Pancreas (tissue), 10 donors: ENCODE results near the gene GPC1. TPM values are rescaled to one million over a fixed set of nuclear protein-coding genes. Genes with fewer than 3 reads are reported as not detected.

Experiments used
- ATAC-seq, 4 donors: fragments of 200-7000 bp; cut with Tn5 transposase; one replicate each; pipeline versions ENCODE4 v1.8.0 to v1.9.1; 2020; ENCODE audit warnings: mild to moderate bottlenecking in 4 of 4, moderate library complexity in 4 of 4
- DNase-seq, 6 donors: peaks; one replicate each; pipeline ENCODE4 v3.0.0-alpha.2; 2020
- FAIRE-seq: peaks from 2 replicates; lab custom pipeline; 2012; peaks lifted over from hg19 to GRCh38; lab: Jason Lieb, UNC
- H3K27ac ChIP-seq, 4 donors: fragments of 200-600 bp; sonication (generic); 1 replicate in 3 of 4; 2 replicates in 1 of 4; pipeline versions ENCODE4 v1.5.0 to v1.8.0; 2020
- H3K27me3 ChIP-seq, 4 donors: fragments of 200-600 bp; one replicate each; pipeline ENCODE4 v1.8.0; 2021
- H3K36me3 ChIP-seq, 3 donors: fragments of 200-600 bp; sonication (generic) in 1 of 3; one replicate each; pipeline versions ENCODE4 v1.5.0 to v1.8.0; 2020 to 2021
- H3K4me1 ChIP-seq, 3 donors: fragments of 200-600 bp; one replicate each; pipeline ENCODE4 v1.8.0; 2021
- H3K4me3 ChIP-seq, 4 donors: fragments of 200-600 bp; sonication (generic) in 2 of 4; one replicate each; pipeline versions ENCODE4 v1.5.0 to v1.8.0; 2020 to 2021
- H3K9me3 ChIP-seq, 4 donors: fragments of 200-600 bp; one replicate each; pipeline ENCODE4 v1.8.0; 2021
- WGBS, 2 donors: extraction: QIAGEN DNeasy Blood & Tissue Kit; methylation state at CpG; one replicate each; pipeline ENCODE4 v1.1.7; 2013; 5-methylcytosine and 5-hydroxymethylcytosine counted together
- intact Hi-C, 3 donors: fragments of 100-400 bp; cut with DNase I; formaldehyde crosslinking; loops; one replicate each; pipeline versions ENCODE4 v1.11.1 to v1.14.2; 2022
- polyA plus RNA-seq, 2 donors: library from polyadenylated mRNA; stranded (reverse); fragments of 200-250 nt; gene quantifications; one replicate each; pipeline ENCODE4 v1.2.3, GENCODE V29; 2013
- total RNA-seq, 6 donors: library from RNA; stranded (reverse); fragmentation: NEBNext Ultra II Directional in 4 of 6; extraction: Animal tissue kit (Norgen Biotek cat#: 25700) in 4 of 6; gene quantifications; one replicate each; pipeline versions ENCODE4 v1.2.1 to v1.2.4, GENCODE V29; 2021 to 2023
- TF ChIP-seq, protein P1 (sequence below), 4 donors: fragments of 200-600 bp; sonication (generic) in 3 of 4; IDR thresholded peaks; one replicate each; pipeline versions ENCODE4 v1.5.0 to v1.8.0; 2021; ENCODE audit warnings: antibody characterized with exemption in 4 of 4
- donor health status: healthy with polysubstance abuse.
- donor health status: DM: no; HTN: no; CAD: no; lungs with moderate emphysema.
- donor health status: DM: no; HTN: no; CAD: no.
- donor health status: control.
- donor health status: control.
- donor health status: Bipolar disorder and iron deficiency.
- donor health status: DM: yes; HTN: yes; CAD: no.
- donor health status: DM: no; HTN: no; CAD: no.
- donor health status: DM: no; HTN: no; CAD: no.
- donor health status: DM: yes; HTN: yes; CAD: no.

Gene GPC1
- total and polyA plus RNA-seq, 8 donors, result 11.7 to 37.6 (median 18.0) TPM

DNA sequence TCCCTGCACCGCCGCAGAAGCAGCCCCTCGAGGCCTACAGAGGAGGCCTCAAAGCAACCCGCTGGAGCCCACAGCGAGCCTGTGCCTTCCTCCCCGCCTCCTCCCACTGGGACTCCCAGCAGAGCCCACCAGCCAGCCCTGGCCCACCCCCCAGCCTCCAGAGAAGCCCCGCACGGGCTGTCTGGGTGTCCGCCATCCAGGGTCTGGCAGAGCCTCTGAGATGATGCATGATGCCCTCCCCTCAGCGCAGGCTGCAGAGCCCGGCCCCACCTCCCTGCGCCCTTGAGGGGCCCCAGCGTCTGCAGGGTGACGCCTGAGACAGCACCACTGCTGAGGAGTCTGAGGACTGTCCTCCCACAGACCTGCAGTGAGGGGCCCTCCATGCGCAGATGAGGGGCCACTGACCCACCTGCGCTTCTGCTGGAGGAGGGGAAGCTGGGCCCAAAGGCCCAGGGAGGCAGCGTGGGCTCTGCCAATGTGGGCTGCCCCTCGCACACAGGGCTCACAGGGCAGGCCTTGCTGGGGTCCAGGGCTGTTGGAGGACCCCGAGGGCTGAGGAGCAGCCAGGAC lies 31.2 kb downstream of the GPC1 start:
- H3K27me3 ChIP-seq, result no peaks in the 10 kb centered on the region
- H3K27ac ChIP-seq, result no peak overlapping the region
- H3K4me3 ChIP-seq, result no peak overlapping the region
- ATAC-seq, result peak in 1 of 4 donors; percentile 2
- no peak for FAIRE-seq
- TF ChIP-seq, protein P1, sequence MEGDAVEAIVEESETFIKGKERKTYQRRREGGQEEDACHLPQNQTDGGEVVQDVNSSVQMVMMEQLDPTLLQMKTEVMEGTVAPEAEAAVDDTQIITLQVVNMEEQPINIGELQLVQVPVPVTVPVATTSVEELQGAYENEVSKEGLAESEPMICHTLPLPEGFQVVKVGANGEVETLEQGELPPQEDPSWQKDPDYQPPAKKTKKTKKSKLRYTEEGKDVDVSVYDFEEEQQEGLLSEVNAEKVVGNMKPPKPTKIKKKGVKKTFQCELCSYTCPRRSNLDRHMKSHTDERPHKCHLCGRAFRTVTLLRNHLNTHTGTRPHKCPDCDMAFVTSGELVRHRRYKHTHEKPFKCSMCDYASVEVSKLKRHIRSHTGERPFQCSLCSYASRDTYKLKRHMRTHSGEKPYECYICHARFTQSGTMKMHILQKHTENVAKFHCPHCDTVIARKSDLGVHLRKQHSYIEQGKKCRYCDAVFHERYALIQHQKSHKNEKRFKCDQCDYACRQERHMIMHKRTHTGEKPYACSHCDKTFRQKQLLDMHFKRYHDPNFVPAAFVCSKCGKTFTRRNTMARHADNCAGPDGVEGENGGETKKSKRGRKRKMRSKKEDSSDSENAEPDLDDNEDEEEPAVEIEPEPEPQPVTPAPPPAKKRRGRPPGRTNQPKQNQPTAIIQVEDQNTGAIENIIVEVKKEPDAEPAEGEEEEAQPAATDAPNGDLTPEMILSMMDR (IDR thresholded peaks at IDR 0.05), result no peak
- H3K4me1 ChIP-seq, result no peaks in the 10 kb centered on the region
- DNase-seq, result peak in 5 of 6 donors; percentile 1 to 49 (median 28)
- H3K9me3 ChIP-seq, result no peaks in the 10 kb centered on the region
- intact Hi-C loops, result no loop called here
- no peaks in the 10 kb centered on the region for H3K36me3 ChIP-seq
- 91 to 92% methylated on average over 19 of the region's 19 CpGs for WGBS, 2 donors

DNA sequence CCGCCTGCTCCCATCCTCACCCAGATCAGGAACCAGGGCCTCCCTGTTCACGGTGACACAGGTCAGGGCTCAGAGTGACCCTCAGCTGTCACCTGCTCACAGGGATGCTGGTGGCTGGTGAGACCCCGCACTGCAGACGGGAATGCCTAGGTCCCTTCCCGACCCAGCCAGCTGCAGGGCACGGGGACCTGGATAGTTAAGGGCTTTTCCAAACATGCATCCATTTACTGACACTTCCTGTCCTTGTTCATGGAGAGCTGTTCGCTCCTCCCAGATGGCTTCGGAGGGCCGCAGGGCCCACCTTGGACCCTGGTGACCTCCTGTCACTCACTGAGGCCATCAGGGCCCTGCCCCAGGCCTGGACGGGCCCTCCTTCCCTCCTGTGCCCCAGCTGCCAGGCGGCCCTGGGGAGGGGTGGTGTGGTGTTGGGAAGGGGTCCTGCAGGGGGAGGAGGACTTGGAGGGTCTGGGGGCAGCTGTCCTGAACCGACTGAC lies 31.7 kb downstream of the GPC1 start:
- Histone ChIP-seq H3K36me3 (no peaks in the 10 kb centered on the region), H3K4me1 (no peaks in the 10 kb centered on the region), H3K27me3 (no peaks in the 10 kb centered on the region), H3K9me3 (no peaks in the 10 kb centered on the region), H3K27ac (no peak overlapping the region), H3K4me3 (no peak overlapping the region)
- DNase-seq, result peak in 4 of 6 donors; percentile 1 to 52 (median 28)
- no peak for ATAC-seq
- 79 to 94% methylated on average over 10 to 12 of the region's 12 CpGs for WGBS, 2 donors
- FAIRE-seq, result no peak
- TF ChIP-seq, protein P1 (IDR thresholded peaks at IDR 0.05), result no peak
- intact Hi-C loops, result no loop called here

GRCh38 chr2:240467659-240468302 lies 32.3 kb downstream of the GPC1 start:
- Histone ChIP-seq H3K9me3 (no peaks in the 10 kb centered on the region), H3K27me3 (no peaks in the 10 kb centered on the region), H3K36me3 (no peaks in the 10 kb centered on the region), H3K4me1 (no peaks in the 10 kb centered on the region), H3K4me3 (no peak overlapping the region), H3K27ac (no peak overlapping the region)
- 86 to 89% methylated on average over 20 to 22 of the region's 22 CpGs for WGBS, 2 donors
- TF ChIP-seq, protein P1 (IDR thresholded peaks at IDR 0.05), result no peak
- FAIRE-seq (no peak), ATAC-seq (peak in 2 of 4 donors; percentile 3 to 4), DNase-seq (peak in 5 of 6 donors; percentile 1 to 50 (median 16))
- intact Hi-C loops, result no loop called here

- H3K27ac ChIP-seq, result no peak overlapping the region
- TF ChIP-seq, protein P1 (IDR thresholded peaks at IDR 0.05), result no peak
- 67 to 76% methylated on average over 19 to 20 of the region's 20 CpGs for WGBS, 2 donors
- no peaks in the 10 kb centered on the region for H3K4me1 ChIP-seq
- no peak for FAIRE-seq
- DNase-seq, result peak in 5 of 6 donors; percentile 2 to 65 (median 20)
- ATAC-seq, result peak in 1 of 4 donors; percentile 5
- no peaks in the 10 kb centered on the region for H3K9me3 ChIP-seq
- H3K36me3 ChIP-seq, result no peaks in the 10 kb centered on the region
- intact Hi-C loops, result no loop called here
- no peak overlapping the region for H3K4me3 ChIP-seq
- no peaks in the 10 kb centered on the region for H3K27me3 ChIP-seq
Observed at GRCh38 chr2:240468303-240469238, 33.1 kb downstream of the GPC1 start.
